ENCODE data around the gene ATP6AP1. TPM values are rescaled to one million over a fixed set of nuclear protein-coding genes. Genes with fewer than 3 reads are reported as not detected.

Gene ATP6AP1
- total and polyA plus RNA-seq, 3 donors from 2014 or later: 95.1 to 158 (median 119) TPM

DNA sequence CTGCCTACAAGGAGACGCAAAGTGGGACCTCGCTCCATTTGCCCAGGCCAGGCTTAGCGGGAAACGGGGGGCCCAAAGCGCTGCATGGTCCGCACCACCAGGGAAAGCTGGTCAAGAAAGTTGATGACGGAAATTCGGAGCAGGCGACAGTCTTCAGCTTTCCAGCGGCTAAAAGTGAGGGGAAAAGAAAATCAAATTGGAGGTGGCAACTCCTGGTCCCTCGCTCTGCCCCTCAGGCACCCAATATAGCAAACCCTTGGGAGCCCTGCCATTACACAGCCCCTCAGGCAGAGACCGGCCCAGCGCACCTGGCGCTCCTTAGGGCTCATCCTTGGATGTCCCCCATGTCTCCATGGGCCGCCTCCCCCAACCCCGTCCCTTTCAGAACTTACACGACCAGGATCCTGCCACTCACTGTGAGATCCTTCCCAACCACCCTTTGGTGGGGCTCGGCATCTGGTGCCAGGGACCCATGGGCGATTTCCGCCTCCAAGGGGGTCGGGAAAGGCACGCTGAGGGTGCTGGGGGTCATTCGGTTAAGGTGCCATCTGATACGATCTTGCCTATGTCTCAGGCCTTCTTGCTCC, 49.5 kb downstream of the ATP6AP1 start:
- Histone ChIP-seq H3K36me3 (ENCODE audit: low read depth, missing control alignments) (no peaks in the 10 kb centered on the region), H3K27ac (peak overlapping the region; percentile 39 to 75), H3K4me3 (peak overlapping the region; percentile 47 to 56), H3K27me3 (no peaks in the 10 kb centered on the region), H3K4me1 (no peaks in the 10 kb centered on the region), H3K9me3 (no peaks in the 10 kb centered on the region)
- no peak for TF ChIP-seq POLR2A (IDR thresholded peaks at IDR 0.05)
- TF ChIP-seq, protein P1, sequence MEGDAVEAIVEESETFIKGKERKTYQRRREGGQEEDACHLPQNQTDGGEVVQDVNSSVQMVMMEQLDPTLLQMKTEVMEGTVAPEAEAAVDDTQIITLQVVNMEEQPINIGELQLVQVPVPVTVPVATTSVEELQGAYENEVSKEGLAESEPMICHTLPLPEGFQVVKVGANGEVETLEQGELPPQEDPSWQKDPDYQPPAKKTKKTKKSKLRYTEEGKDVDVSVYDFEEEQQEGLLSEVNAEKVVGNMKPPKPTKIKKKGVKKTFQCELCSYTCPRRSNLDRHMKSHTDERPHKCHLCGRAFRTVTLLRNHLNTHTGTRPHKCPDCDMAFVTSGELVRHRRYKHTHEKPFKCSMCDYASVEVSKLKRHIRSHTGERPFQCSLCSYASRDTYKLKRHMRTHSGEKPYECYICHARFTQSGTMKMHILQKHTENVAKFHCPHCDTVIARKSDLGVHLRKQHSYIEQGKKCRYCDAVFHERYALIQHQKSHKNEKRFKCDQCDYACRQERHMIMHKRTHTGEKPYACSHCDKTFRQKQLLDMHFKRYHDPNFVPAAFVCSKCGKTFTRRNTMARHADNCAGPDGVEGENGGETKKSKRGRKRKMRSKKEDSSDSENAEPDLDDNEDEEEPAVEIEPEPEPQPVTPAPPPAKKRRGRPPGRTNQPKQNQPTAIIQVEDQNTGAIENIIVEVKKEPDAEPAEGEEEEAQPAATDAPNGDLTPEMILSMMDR (IDR thresholded peaks at IDR 0.05): no peak
- no peak for DNase-seq
- intact Hi-C loops (cut with DNase I; ENCODE audit: low total_unique reads): no loop called here
- WGBS, 2 donors: 41 to 45% methylated on average over 19 to 24 of the region's 24 CpGs

GRCh38 chrX:154478728-154479622, 50.5 kb downstream of the ATP6AP1 start, which contains the start of gene LAGE3:
TSS of gene LAGE3 (minus strand) at chrX:154479281. CDS start at chrX:154478915, 366 bp downstream.
- Histone ChIP-seq H3K4me1 (no peaks in the 10 kb centered on the region), H3K27ac (peak within 1 kb of the TSS; percentile 39 to 75), H3K27me3 (no peaks in the 10 kb centered on the region), H3K4me3 (peak within 1 kb of the TSS; percentile 47 to 56), H3K36me3 (ENCODE audit: low read depth, missing control alignments) (no peaks in the 10 kb centered on the region), H3K9me3 (no peaks in the 10 kb centered on the region)
- WGBS, 2 donors: 9 to 47% methylated on average over 3 to 31 of the region's 85 CpGs
- DNase-seq: peak; percentile 92
- TF ChIP-seq, protein P1 (IDR thresholded peaks at IDR 0.05): no peak
- no peak for TF ChIP-seq POLR2A (IDR thresholded peaks at IDR 0.05)
- intact Hi-C loops (cut with DNase I; ENCODE audit: low total_unique reads): no loop called here

DNA sequence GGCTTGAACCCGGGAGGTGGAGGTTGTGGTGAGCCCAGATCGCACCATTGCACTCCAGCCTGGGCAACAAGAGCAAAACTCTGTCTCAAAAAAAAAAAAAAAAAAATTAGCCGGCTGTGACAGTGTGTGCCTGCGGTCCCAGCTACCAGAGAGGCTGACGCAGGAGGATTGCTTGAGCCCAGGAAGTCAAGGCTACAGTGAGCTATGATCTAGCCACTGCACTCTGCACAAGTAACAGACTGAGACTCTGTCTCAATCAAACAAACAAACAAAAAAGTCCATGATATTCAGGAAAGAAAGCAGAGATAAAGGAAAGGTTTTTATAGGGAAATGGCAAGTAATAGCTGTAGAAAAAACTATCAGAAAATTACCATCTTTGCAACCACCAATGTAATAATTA, 52.7 kb downstream of the ATP6AP1 start:
- no peak for DNase-seq
- 71 to 72% methylated on average over 5 of the region's 5 CpGs for WGBS, 2 donors
- Histone ChIP-seq H3K27ac (no peak overlapping the region), H3K9me3 (no peaks in the 10 kb centered on the region), H3K4me1 (no peaks in the 10 kb centered on the region), H3K27me3 (no peaks in the 10 kb centered on the region), H3K4me3 (no peak overlapping the region), H3K36me3 (ENCODE audit: low read depth, missing control alignments) (no peaks in the 10 kb centered on the region)
- TF ChIP-seq POLR2A (IDR thresholded peaks at IDR 0.05): no peak
- TF ChIP-seq, protein P1 (IDR thresholded peaks at IDR 0.05): no peak
- intact Hi-C loops (cut with DNase I; ENCODE audit: low total_unique reads): no loop called here

GRCh38 chrX:154481911-154482601, 53.6 kb downstream of the ATP6AP1 start:
- no peak for TF ChIP-seq POLR2A (IDR thresholded peaks at IDR 0.05)
- TF ChIP-seq, protein P1 (IDR thresholded peaks at IDR 0.05): no peak
- no peak overlapping the region for H3K4me3 ChIP-seq
- DNase-seq: no peak
- WGBS, 2 donors: 52 to 77% methylated on average over 9 to 13 of the region's 14 CpGs
- no peaks in the 10 kb centered on the region for H3K9me3 ChIP-seq
- no peaks in the 10 kb centered on the region for H3K36me3 ChIP-seq (ENCODE audit: low read depth, missing control alignments)
- no peak overlapping the region for H3K27ac ChIP-seq
- H3K27me3 ChIP-seq: no peaks in the 10 kb centered on the region
- no peaks in the 10 kb centered on the region for H3K4me1 ChIP-seq
- intact Hi-C loops (cut with DNase I; ENCODE audit: low total_unique reads): no loop called here

All from testis (tissue), 3 donors.